ENCODE data around the gene ANKRD63. TPM values are rescaled to one million over a fixed set of nuclear protein-coding genes. Genes with fewer than 3 reads are reported as not detected.
A peak's percentile ranks its signal among the peaks of the same experiment; 100 is the strongest.

Gene ANKRD63, protein sequence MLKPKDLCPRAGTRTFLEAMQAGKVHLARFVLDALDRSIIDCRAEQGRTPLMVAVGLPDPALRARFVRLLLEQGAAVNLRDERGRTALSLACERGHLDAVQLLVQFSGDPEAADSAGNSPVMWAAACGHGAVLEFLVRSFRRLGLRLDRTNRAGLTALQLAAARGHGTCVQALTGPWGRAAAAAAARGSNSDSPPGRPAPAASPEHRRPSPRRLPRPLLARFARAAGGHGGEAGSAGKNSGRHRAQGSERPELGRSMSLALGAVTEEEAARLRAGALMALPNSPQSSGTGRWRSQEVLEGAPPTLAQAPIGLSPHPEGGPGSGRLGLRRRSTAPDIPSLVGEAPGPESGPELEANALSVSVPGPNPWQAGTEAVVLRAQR
- total RNA-seq, result not detected in 2 replicates

DNA sequence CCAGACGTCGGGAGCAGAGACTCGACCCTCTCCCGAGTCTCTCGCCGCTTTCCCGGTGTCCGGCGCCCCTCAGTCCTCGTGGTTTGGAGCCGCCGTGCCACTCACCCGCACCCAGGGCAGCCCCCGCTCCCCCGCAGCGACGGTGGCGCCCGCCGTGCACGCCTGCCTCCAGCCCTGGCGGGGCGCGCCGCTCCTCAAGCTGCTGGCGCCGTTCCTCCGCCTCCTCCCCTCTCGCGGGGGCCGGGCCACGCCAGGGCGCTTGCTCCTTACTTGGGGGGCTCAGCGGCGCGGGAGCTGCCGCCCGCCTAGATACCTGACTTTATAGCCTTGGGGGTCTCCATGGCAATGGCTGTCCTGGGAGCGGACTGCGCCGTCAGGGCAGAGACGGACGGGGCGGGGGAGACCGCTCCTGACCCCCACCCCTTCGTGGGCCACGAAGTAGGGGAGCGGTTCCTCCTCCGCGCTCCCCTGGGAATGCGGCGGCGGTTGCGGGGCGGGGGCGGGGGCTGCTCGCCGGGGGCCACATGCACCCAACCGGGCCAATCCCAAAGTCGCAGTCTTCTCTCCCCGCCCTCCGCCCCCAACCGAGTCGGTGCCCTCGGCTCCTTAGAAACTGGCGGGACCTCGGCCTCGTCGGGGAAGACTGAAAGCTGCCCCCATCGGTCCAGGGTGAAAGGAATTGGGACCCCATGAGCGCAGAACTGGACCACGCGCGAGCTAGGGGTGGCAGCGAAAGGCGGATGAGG lies at the start of gene ANKRD63:
TSS of gene ANKRD63 (minus strand) at position 196 of the 746 bp plus-strand sequence. CDS start 478 bp downstream, outside the sequence.
- Histone ChIP-seq H3K4me3 (ENCODE audit: insufficient read depth, low read length) (peak within 1 kb of the TSS; percentile 65), H3K36me3 (ENCODE audit: insufficient read depth, low read length) (no peaks in the 10 kb centered on the region), H3K79me2 (ENCODE audit: insufficient read depth, low read length) (no peaks in the 10 kb centered on the region), H3K27me3 (ENCODE audit: insufficient read depth, low read length) (peaks cover 49% of the 10 kb centered on the region), H3K4me1 (ENCODE audit: insufficient read depth, low read length) (peaks cover 2% of the 10 kb centered on the region), H2AFZ (ENCODE audit: low read length) (peak within 1 kb of the TSS; percentile 51), H3K9me3 (ENCODE audit: low read depth, low read length) (no peaks in the 10 kb centered on the region), H3K4me2 (ENCODE audit: insufficient read depth, low read length) (peak within 1 kb of the TSS; percentile 85), H4K20me1 (ENCODE audit: insufficient read depth, low read length) (no peaks in the 10 kb centered on the region), H3K27ac (ENCODE audit: low read depth, low read length) (no peak within 1 kb of the TSS)
- no peak for DNase-seq (ENCODE audit: insufficient read length, low spot score, missing footprints)
- TF ChIP-seq, protein P1, sequence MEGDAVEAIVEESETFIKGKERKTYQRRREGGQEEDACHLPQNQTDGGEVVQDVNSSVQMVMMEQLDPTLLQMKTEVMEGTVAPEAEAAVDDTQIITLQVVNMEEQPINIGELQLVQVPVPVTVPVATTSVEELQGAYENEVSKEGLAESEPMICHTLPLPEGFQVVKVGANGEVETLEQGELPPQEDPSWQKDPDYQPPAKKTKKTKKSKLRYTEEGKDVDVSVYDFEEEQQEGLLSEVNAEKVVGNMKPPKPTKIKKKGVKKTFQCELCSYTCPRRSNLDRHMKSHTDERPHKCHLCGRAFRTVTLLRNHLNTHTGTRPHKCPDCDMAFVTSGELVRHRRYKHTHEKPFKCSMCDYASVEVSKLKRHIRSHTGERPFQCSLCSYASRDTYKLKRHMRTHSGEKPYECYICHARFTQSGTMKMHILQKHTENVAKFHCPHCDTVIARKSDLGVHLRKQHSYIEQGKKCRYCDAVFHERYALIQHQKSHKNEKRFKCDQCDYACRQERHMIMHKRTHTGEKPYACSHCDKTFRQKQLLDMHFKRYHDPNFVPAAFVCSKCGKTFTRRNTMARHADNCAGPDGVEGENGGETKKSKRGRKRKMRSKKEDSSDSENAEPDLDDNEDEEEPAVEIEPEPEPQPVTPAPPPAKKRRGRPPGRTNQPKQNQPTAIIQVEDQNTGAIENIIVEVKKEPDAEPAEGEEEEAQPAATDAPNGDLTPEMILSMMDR (IDR thresholded peaks at IDR 0.05; ENCODE audit: extremely low read depth, low read depth, low read length), result no peak

DNA sequence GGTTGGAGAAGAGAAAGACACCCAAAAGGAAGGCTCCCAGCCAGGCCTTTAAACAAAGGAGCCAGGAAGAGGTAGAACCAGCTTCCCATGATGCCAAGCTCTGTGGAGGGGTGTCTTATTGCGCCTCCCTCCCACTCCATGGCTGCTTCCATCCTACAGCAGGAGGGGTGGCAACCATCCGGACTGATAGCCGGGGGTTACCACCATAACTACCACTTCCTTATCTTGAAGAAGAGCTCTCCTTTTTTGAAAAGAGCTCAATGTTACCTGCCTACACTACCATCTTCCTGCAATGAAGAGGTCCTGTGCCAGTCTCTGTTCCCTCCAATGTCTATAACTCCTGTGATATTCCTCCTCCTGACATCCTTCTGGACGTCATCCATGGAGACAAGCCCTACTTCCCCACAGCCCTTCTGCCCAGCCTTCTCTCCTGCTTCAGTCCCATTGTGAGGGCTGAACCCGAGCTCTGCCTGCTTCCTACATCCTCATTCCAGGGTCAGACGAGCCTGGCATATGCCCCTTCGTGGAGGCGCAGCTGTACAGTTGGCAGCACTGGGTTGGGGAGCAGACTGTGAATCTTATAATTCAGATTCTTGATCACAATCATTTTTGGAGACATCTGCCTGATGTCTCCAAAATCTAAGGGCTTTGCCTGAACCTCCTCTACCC lies 49.4 kb upstream of the ANKRD63 start:
- no peak for DNase-seq (ENCODE audit: insufficient read length, low spot score, missing footprints)

DNA sequence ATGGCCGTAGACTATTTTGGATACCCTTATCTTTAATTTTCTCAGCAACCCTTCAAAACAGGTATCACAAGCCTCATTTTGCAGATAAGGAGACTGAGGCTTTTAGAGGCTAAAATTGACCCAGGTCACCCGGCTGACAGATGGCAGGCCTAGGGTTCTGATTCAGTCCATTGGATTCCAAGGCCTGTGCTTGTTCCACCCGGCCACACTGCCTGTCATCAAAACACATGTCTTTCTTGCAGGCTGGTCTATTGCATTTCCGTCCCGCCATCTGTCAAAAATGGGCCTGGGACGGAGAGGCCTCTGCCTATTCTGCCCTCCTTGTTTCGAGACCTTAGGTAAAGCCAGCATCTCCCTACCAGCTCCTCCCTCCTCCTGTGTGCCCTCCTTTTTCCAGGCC lies 48.8 kb upstream of the ANKRD63 start:
- TF ChIP-seq, protein P1 (IDR thresholded peaks at IDR 0.05; ENCODE audit: extremely low read depth, low read depth, low read length), result no peak
- H4K20me1 ChIP-seq (ENCODE audit: insufficient read depth, low read length), result no peaks in the 10 kb centered on the region
- H3K4me2 ChIP-seq (ENCODE audit: insufficient read depth, low read length), result no peak overlapping the region
- H3K4me3 ChIP-seq (ENCODE audit: insufficient read depth, low read length), result no peak overlapping the region
- H3K9me3 ChIP-seq (ENCODE audit: low read depth, low read length), result no peaks in the 10 kb centered on the region
- H3K27me3 ChIP-seq (ENCODE audit: insufficient read depth, low read length), result no peaks in the 10 kb centered on the region
- peaks cover 24% of the 10 kb centered on the region for H3K36me3 ChIP-seq (ENCODE audit: insufficient read depth, low read length)
- no peak overlapping the region for H3K27ac ChIP-seq (ENCODE audit: low read depth, low read length)
- no peak overlapping the region for H2AFZ ChIP-seq (ENCODE audit: low read length)
- peaks cover 59% of the 10 kb centered on the region for H3K4me1 ChIP-seq (ENCODE audit: insufficient read depth, low read length)
- peaks cover 15% of the 10 kb centered on the region for H3K79me2 ChIP-seq (ENCODE audit: insufficient read depth, low read length)
- no peak for DNase-seq (ENCODE audit: insufficient read length, low spot score, missing footprints)

More for the DNA sequence above, 49.4 kb upstream of the ANKRD63 start:
- Histone ChIP-seq H3K27me3 (ENCODE audit: insufficient read depth, low read length) (no peaks in the 10 kb centered on the region), H3K79me2 (ENCODE audit: insufficient read depth, low read length) (peaks cover 9% of the 10 kb centered on the region), H4K20me1 (ENCODE audit: insufficient read depth, low read length) (no peaks in the 10 kb centered on the region), H3K27ac (ENCODE audit: low read depth, low read length) (no peak overlapping the region), H2AFZ (ENCODE audit: low read length) (no peak overlapping the region), H3K36me3 (ENCODE audit: insufficient read depth, low read length) (peaks cover 24% of the 10 kb centered on the region), H3K4me3 (ENCODE audit: insufficient read depth, low read length) (no peak overlapping the region), H3K9me3 (ENCODE audit: low read depth, low read length) (no peaks in the 10 kb centered on the region), H3K4me1 (ENCODE audit: insufficient read depth, low read length) (peaks cover 54% of the 10 kb centered on the region), H3K4me2 (ENCODE audit: insufficient read depth, low read length) (no peak overlapping the region)
- TF ChIP-seq, protein P1 (IDR thresholded peaks at IDR 0.05; ENCODE audit: extremely low read depth, low read depth, low read length), result no peak

Data from osteoblast (primary cell).